ENCODE results near the gene FUBP1. TPM values are rescaled to one million over a fixed set of nuclear protein-coding genes. Genes with fewer than 3 reads are reported as not detected.
"Not testable (repeated sequence)": the region's sequence is repeated elsewhere in the genome, so short reads cannot be mapped to it uniquely, and the experiment has no call there.

The FUBP1 gene
- total RNA-seq, 1 donor from 2014 or later, result 90.3 TPM

DNA sequence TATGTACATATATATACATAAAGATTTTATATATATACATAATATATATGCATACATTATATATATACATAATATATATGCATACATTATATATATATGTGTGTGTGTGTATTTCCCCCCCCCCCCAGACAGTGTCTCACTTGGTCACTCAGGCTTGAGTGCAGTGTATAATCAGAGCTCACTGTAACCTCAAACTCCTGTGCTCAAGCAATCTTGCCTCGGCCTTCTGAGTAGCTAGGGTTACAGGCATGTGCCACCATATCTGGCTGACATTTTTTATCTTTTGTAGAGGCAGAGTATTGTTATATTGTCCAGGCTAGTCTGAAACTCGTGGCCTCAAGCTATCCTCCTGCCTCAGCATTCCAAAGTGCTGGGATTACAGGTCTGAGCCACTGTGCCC, 9.0 kb upstream of the FUBP1 start:
- TF ChIP-seq, protein P1, sequence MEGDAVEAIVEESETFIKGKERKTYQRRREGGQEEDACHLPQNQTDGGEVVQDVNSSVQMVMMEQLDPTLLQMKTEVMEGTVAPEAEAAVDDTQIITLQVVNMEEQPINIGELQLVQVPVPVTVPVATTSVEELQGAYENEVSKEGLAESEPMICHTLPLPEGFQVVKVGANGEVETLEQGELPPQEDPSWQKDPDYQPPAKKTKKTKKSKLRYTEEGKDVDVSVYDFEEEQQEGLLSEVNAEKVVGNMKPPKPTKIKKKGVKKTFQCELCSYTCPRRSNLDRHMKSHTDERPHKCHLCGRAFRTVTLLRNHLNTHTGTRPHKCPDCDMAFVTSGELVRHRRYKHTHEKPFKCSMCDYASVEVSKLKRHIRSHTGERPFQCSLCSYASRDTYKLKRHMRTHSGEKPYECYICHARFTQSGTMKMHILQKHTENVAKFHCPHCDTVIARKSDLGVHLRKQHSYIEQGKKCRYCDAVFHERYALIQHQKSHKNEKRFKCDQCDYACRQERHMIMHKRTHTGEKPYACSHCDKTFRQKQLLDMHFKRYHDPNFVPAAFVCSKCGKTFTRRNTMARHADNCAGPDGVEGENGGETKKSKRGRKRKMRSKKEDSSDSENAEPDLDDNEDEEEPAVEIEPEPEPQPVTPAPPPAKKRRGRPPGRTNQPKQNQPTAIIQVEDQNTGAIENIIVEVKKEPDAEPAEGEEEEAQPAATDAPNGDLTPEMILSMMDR (IDR thresholded peaks at IDR 0.05), result no peak
- H3K27me3 ChIP-seq, result no peaks in the 10 kb centered on the region
- H3K27ac ChIP-seq, result no peak overlapping the region
- H3K36me3 ChIP-seq, result no peaks in the 10 kb centered on the region
- no peak for DNase-seq (ENCODE audit: low spot score in 2 of 2)
- no peak overlapping the region for H3K4me3 ChIP-seq
- H3K9me3 ChIP-seq, result no peaks in the 10 kb centered on the region
- H3K4me1 ChIP-seq, result no peaks in the 10 kb centered on the region
- intact Hi-C loops (cut with DNase I), result no loop called here

DNA sequence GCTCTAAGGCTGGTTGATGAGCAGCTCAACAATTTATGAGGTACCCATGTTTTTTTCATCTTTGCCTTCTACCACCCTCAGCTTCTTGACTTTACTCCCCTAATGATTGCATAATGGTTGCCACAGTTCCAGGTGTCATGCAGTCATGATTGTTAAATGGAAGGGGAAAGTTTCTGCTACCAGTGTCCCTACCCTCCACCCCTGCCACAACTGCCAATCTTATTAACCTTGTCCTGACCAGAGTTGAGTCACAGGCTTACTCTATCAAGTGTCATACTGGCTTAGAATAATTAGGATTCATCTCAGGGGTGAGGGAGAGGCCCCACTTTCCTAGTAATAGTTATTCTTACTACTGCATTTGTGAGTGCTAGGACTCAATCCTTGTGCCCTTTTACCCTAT, 7.9 kb upstream of the FUBP1 start:
- no peaks in the 10 kb centered on the region for H3K4me1 ChIP-seq
- DNase-seq (ENCODE audit: low spot score in 2 of 2), result no peak
- no peaks in the 10 kb centered on the region for H3K27me3 ChIP-seq
- no peaks in the 10 kb centered on the region for H3K9me3 ChIP-seq
- H3K36me3 ChIP-seq, result peaks cover 0 to 2% of the 10 kb centered on the region in 2 donors
- TF ChIP-seq, protein P1 (IDR thresholded peaks at IDR 0.05), result no peak
- no peak overlapping the region for H3K4me3 ChIP-seq
- intact Hi-C loops (cut with DNase I), result no loop called here
- H3K27ac ChIP-seq, result no peak overlapping the region

DNA sequence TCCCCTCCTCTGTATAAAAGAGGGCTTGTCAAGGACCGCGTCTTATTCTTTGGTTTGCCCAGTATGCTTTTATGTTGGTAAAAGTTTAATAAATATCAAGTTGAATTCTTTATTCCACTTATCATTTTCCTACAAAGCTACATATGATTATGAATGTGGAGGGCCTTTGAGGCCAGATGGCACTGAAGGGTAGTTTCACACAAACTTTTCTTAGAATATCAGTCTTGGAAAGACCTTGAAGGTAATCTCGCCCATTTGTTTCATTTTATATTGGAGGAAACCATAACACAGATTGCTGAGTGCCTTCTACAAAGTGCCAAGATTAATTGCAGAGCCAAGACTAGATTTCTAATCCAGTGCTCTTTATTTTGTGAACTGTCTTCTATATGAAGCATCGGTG, 5.8 kb upstream of the FUBP1 start:
- no peak overlapping the region for H3K27ac ChIP-seq

GRCh38 chr1:77983997-77984355, 5.1 kb upstream of the FUBP1 start:
- TF ChIP-seq, protein P1 (IDR thresholded peaks at IDR 0.05), result no peak
- Histone ChIP-seq H3K36me3 (peaks cover 0 to 4% of the 10 kb centered on the region in 2 donors), H3K27ac (no peak overlapping the region), H3K4me1 (peaks cover 0 to 6% of the 10 kb centered on the region in 2 donors), H3K4me3 (no peak overlapping the region), H3K27me3 (no peaks in the 10 kb centered on the region), H3K9me3 (no peaks in the 10 kb centered on the region)
- no peak for DNase-seq (ENCODE audit: low spot score in 2 of 2)
- intact Hi-C loops (cut with DNase I), result no loop called here

More for the DNA sequence above, 5.8 kb upstream of the FUBP1 start:
- no peak for DNase-seq (ENCODE audit: low spot score in 2 of 2)
- Histone ChIP-seq H3K4me1 (peaks cover 0 to 6% of the 10 kb centered on the region in 2 donors), H3K4me3 (no peak overlapping the region), H3K9me3 (no peaks in the 10 kb centered on the region), H3K36me3 (peaks cover 0 to 4% of the 10 kb centered on the region in 2 donors), H3K27me3 (no peaks in the 10 kb centered on the region)
- intact Hi-C loops (cut with DNase I), result no loop called here
- TF ChIP-seq, protein P1 (IDR thresholded peaks at IDR 0.05), result no peak

DNA sequence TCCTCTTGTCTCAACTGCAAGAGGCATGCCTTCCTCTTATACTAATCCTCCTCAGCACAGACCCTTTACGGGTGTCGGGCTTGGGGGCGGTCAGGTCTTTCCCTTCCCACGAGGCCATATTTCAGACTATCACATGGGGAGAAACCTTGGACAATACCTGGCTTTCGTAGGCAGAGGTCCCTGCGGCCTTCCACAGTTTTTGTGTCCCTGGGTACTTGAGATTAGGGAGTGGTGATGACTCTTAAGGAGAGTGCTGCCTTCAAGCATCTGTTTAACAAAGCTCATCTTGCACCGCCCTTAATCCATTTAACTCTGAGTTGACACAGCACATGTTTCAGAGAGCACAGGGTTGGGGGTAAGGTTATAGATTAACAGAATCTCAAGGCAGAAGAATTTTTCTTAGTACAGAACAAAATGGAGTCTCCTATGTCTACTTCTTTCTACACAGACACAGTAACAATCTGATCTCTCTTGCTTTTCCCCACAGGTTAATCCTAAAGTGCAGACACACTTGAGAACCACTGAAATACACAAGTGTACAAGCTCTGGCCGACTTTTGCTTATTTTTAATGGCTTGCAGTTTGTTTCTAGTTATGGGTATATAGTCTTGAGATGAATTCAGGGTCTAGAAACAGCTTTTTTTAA, 4.6 kb upstream of the FUBP1 start:
- H3K4me3 ChIP-seq, H3K4me1 ChIP-seq, H3K27ac ChIP-seq: not testable (repeated sequence)

DNA sequence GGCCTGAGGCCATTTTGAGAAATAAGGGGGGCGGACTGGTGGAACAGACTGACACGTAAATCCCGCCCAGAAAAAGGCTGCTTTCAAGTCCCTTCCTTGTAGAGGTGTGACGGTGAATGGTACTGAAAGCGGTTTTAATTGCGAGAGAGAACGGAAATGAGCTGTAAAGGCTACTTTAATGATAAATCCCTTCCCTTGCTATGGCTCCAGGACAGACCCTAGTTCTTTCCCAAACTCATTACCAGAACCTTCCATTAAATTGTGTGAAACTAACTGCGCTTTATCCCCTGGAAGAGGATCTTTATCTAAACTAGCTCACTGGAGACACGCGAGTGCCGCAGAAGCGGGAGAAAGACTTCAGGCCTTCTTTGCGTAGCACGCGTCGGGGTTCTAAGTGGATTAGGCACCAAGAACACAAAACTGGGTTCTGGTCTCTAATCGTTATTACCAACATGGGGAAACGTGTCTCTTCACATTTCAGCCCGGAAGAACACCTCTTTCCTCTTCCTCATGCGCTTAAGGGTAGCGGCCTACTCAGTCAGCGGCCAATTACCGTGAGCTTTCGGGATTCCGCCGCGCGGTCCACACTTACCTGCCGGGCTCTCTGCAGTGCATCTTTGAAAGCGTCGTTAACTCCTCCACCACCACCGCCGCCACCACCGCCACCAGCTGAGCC, 441 bp downstream of the FUBP1 start:
- H3K9me3 ChIP-seq, result no peaks in the 10 kb centered on the region
- DNase-seq (ENCODE audit: low spot score in 2 of 2), result peak; percentile 35 to 89
- peak overlapping the region; percentile 67 to 86 for H3K4me3 ChIP-seq
- peaks cover 0 to 32% of the 10 kb centered on the region in 2 donors for H3K4me1 ChIP-seq
- H3K27me3 ChIP-seq, result no peaks in the 10 kb centered on the region
- intact Hi-C loops (cut with DNase I), result loop anchor here (1.0 to 2.0 kb wide), 3 partner anchors 124 to 220 kb away; partner anchors contain the start of gene USP33
- peak overlapping the region; percentile 97 to 98 for H3K27ac ChIP-seq
- TF ChIP-seq, protein P1 (IDR thresholded peaks at IDR 0.05), result no peak
- H3K36me3 ChIP-seq, result peaks cover 0 to 4% of the 10 kb centered on the region in 2 donors

More for the DNA sequence above, 4.6 kb upstream of the FUBP1 start:
- H3K36me3 ChIP-seq; H3K27me3 ChIP-seq; intact Hi-C loops (cut with DNase I); H3K9me3 ChIP-seq; DNase-seq (ENCODE audit: low spot score in 2 of 2): not testable (repeated sequence)
